Measurements from ENCODE around the gene ORC1. TPM values are rescaled to one million over a fixed set of nuclear protein-coding genes. Genes with fewer than 3 reads are reported as not detected.

ORC1 gene
- total RNA-seq, 1 donor from 2014 or later: 0.11 TPM

DNA sequence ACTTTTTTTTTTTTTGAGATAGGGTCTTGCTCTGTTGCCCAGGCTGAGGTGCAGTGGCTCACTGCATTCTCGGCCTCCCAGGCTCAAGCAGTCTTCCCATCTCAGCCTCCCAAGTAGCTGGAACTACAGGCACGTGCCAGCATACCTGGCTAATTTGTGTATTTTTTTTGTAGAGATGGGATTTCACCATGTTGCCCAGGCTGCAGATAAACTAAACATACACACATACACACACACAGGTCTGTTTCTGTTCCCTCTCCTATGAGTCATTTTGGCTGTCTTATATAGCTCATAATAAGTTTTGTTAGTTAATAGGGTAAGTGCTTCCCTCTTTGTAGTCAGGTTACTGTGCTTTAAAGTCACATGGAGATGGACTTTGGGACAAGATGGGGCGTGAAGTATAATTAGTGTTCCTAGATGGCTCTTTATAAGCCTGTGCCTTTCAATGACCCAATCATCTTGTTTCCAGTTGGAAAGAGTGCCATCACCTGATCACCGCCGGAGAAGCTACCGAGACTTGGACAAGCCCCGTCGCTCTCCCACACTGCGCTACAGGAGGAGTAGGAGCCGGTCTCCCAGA is 9.3 kb upstream of the ORC1 start:
- H3K27ac ChIP-seq (replicated peaks): no peak overlapping the region
- peaks cover 100% of the 10 kb centered on the region for H3K36me3 ChIP-seq
- no peaks in the 10 kb centered on the region for H3K27me3 ChIP-seq (ENCODE audit: low read depth)
- H3K4me3 ChIP-seq: no peak overlapping the region
- H3K4me1 ChIP-seq: no peaks in the 10 kb centered on the region
- intact Hi-C loops (cut with micrococcal nuclease): no loop called here
- TF ChIP-seq, protein P1, sequence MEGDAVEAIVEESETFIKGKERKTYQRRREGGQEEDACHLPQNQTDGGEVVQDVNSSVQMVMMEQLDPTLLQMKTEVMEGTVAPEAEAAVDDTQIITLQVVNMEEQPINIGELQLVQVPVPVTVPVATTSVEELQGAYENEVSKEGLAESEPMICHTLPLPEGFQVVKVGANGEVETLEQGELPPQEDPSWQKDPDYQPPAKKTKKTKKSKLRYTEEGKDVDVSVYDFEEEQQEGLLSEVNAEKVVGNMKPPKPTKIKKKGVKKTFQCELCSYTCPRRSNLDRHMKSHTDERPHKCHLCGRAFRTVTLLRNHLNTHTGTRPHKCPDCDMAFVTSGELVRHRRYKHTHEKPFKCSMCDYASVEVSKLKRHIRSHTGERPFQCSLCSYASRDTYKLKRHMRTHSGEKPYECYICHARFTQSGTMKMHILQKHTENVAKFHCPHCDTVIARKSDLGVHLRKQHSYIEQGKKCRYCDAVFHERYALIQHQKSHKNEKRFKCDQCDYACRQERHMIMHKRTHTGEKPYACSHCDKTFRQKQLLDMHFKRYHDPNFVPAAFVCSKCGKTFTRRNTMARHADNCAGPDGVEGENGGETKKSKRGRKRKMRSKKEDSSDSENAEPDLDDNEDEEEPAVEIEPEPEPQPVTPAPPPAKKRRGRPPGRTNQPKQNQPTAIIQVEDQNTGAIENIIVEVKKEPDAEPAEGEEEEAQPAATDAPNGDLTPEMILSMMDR (IDR thresholded peaks at IDR 0.05; ENCODE audit: borderline replicate concordance): no peak
- no peak for DNase-seq
- H3K9me3 ChIP-seq (replicated peaks): no peaks in the 10 kb centered on the region

DNA sequence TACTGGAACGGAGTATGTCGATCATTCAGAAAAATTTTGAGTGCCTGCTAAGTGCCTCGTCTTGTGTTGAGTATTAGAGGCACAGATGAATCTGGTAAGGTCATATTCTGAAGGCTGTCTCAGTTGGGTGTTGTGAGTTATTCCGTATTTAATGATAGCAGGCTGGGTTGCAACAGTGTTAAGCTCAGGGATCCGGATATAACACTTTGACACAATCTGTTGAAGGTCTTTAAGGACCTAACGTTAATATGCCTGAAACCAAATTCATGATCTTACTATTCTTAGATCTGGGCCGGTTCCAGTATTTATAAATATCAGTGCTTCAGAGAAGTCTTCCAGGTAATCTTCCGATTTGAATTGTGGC is 734 bp upstream of the ORC1 start:
- Histone ChIP-seq H3K27ac (replicated peaks) (peak overlapping the region; percentile 91), H3K27me3 (ENCODE audit: low read depth) (no peaks in the 10 kb centered on the region), H3K9me3 (replicated peaks) (no peaks in the 10 kb centered on the region), H3K4me1 (peaks cover 34% of the 10 kb centered on the region), H3K36me3 (peaks cover 35% of the 10 kb centered on the region), H3K4me3 (peak overlapping the region; percentile 92)
- TF ChIP-seq, protein P1 (IDR thresholded peaks at IDR 0.05; ENCODE audit: borderline replicate concordance): no peak
- DNase-seq: no peak
- intact Hi-C loops (cut with micrococcal nuclease): no loop called here

DNA sequence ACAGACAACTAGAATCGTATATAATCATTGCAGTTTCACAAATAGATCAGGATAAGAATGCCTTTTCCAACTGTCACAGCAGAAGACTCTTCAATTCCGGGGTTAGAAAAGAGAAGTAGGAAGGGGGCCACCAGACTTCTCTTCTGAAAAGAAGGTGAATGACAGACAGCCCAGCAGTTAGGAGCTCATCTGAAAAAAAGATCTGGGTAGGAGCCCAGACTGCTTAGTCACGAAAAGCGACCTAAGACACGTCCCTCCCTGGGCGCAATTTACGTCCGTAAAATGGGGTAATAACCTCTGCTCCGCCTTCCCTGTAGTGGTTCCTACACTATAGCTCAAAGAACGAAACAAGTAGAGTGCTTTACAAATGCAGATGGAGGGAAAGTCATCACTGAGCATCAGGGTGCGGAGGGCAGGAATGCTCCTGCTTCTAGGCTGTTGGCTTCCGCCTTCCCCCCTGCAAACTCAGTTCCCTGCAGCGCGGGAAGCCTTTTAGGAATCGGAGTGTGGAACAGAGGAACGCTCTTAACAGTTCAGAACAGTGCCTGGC is 582 bp downstream of the ORC1 start:
- no peaks in the 10 kb centered on the region for H3K9me3 ChIP-seq (replicated peaks)
- no peak for DNase-seq
- H3K36me3 ChIP-seq: peaks cover 22% of the 10 kb centered on the region
- H3K27ac ChIP-seq (replicated peaks): peak overlapping the region; percentile 91
- intact Hi-C loops (cut with micrococcal nuclease): no loop called here
- no peaks in the 10 kb centered on the region for H3K27me3 ChIP-seq (ENCODE audit: low read depth)
- H3K4me1 ChIP-seq: peaks cover 34% of the 10 kb centered on the region
- TF ChIP-seq, protein P1 (IDR thresholded peaks at IDR 0.05; ENCODE audit: borderline replicate concordance): no peak
- peak overlapping the region; percentile 92 for H3K4me3 ChIP-seq

DNA sequence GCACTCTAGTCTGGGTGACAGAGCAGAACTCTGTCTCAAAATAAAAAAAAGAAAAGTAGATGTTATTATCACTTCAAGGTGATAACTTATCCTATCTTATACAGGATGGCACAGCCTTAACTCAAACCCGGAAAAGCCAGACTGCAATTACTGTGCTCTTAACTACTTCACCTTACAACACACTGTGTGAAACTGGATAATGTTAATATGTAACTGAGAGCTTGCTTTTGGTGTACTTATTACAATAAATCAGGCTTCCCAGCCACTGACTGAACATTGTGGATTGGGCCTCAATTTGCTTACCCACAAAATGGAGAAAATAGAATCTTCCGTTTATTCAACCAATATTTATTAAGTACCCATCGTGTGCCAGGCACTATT is 1.4 kb downstream of the ORC1 start:
- Histone ChIP-seq H3K4me1 (peaks cover 34% of the 10 kb centered on the region), H3K4me3 (no peak overlapping the region), H3K27me3 (ENCODE audit: low read depth) (no peaks in the 10 kb centered on the region), H3K27ac (replicated peaks) (no peak overlapping the region), H3K36me3 (peaks cover 14% of the 10 kb centered on the region), H3K9me3 (replicated peaks) (no peaks in the 10 kb centered on the region)
- no peak for DNase-seq
- intact Hi-C loops (cut with micrococcal nuclease): no loop called here
- TF ChIP-seq, protein P1 (IDR thresholded peaks at IDR 0.05; ENCODE audit: borderline replicate concordance): no peak

DNA sequence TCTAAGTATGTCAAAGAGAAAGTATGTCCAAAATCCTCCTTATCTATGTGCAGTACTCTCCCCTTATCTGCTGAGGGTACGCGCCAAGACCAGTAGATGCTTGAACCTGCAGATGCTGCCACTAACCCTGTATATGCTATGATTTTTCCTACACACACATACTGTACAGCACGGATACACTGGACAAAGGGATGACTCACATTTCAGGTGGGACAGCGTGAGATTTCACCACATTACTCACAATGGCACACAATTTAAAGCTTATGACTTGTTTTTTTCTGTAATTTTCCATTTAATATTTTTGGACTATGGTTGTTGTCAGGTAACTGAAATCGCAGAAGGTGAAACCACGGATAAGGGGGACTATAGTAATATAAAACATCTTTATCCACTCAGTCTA is 4.1 kb downstream of the ORC1 start:
- peaks cover 17% of the 10 kb centered on the region for H3K4me1 ChIP-seq
- no peak for DNase-seq
- no peak overlapping the region for H3K27ac ChIP-seq (replicated peaks)
- H3K27me3 ChIP-seq (ENCODE audit: low read depth): no peaks in the 10 kb centered on the region
- H3K4me3 ChIP-seq: no peak overlapping the region
- H3K9me3 ChIP-seq (replicated peaks): no peaks in the 10 kb centered on the region
- no peaks in the 10 kb centered on the region for H3K36me3 ChIP-seq
- intact Hi-C loops (cut with micrococcal nuclease): no loop called here
- TF ChIP-seq, protein P1 (IDR thresholded peaks at IDR 0.05; ENCODE audit: borderline replicate concordance): no peak

Data from left ventricle myocardium inferior (tissue), 1 donor.